GM18868 (cell line): ENCODE measurements around the gene SETBP1.

ENCODE experiments used
- ATAC-seq: cut with Tn5 transposase; IDR thresholded peaks from one replicate; pipeline ENCODE4 v1.9.1; 2021; ENCODE audit warnings: mild to moderate bottlenecking, moderate library complexity; ENCODE audit not compliant: unreplicated experiment

The SETBP1 gene

GRCh38 chr18:44859263-44859662 is 178.6 kb downstream of the SETBP1 start:
- ATAC-seq, result no peak

GRCh38 chr18:44859751-44860439 is 179.2 kb downstream of the SETBP1 start:
- ATAC-seq, result no peak

GRCh38 chr18:44862112-44862511 is 181.4 kb downstream of the SETBP1 start:
- ATAC-seq, result no peak

GRCh38 chr18:44866103-44866502 is 185.4 kb downstream of the SETBP1 start:
- no peak for ATAC-seq

GRCh38 chr18:44869533-44869932 is 188.8 kb downstream of the SETBP1 start:
- ATAC-seq, result no peak

- ATAC-seq, result no peak
Measured at GRCh38 chr18:44870631-44871502, 190.2 kb downstream of the SETBP1 start.

- no peak for ATAC-seq
Measured at GRCh38 chr18:44871771-44872170, 191.1 kb downstream of the SETBP1 start.

GRCh38 chr18:44876024-44876423 is 195.3 kb downstream of the SETBP1 start:
- ATAC-seq, result no peak

GRCh38 chr18:44876755-44877154 is 196.1 kb downstream of the SETBP1 start:
- no peak for ATAC-seq

GRCh38 chr18:44878335-44878734 is 197.6 kb downstream of the SETBP1 start:
- ATAC-seq, result no peak

GRCh38 chr18:44880170-44880569 is 199.5 kb downstream of the SETBP1 start:
- ATAC-seq, result no peak

GRCh38 chr18:44881461-44882162 is 200.9 kb downstream of the SETBP1 start:
- ATAC-seq, result no peak

GRCh38 chr18:44882163-44882868 is 201.6 kb downstream of the SETBP1 start:
- no peak for ATAC-seq

- ATAC-seq, result no peak
Measured at GRCh38 chr18:44883671-44884070, 203.0 kb downstream of the SETBP1 start.

GRCh38 chr18:44884431-44884830 is 203.7 kb downstream of the SETBP1 start:
- no peak for ATAC-seq

- ATAC-seq, result no peak
Measured at GRCh38 chr18:44885507-44885906, 204.8 kb downstream of the SETBP1 start.

GRCh38 chr18:44887227-44887631 is 206.5 kb downstream of the SETBP1 start:
- ATAC-seq, result peak; percentile 94

- ATAC-seq, result no peak
Measured at GRCh38 chr18:44889111-44889510, 208.4 kb downstream of the SETBP1 start.

- no peak for ATAC-seq
Measured at GRCh38 chr18:44893045-44893706, 212.5 kb downstream of the SETBP1 start.

- no peak for ATAC-seq
Measured at GRCh38 chr18:44893966-44894365, 213.3 kb downstream of the SETBP1 start.
